GM23248 (cell line): ENCODE results near the gene ASB2.

ENCODE experiments used
- EZH2 ChIP-seq: fragments of 200-600 bp; sonication (generic); IDR thresholded peaks from 2 replicates; pipeline ENCODE4 v1.6.1; 2018; ENCODE audit warnings: antibody characterized with exemption, mild to moderate bottlenecking; ENCODE audit not compliant: insufficient read depth, poor library complexity, severe bottlenecking
- EZH2phosphoT487 ChIP-seq: fragments of 200-600 bp; sonication (generic); IDR thresholded peaks from 2 replicates; pipeline ENCODE4 v1.6.1; 2018; ENCODE audit warnings: antibody characterized with exemption, moderate library complexity, mild to moderate bottlenecking, low read depth; ENCODE audit not compliant: insufficient read depth

GRCh38 chr14:94008234-94008633 is 31.9 kb upstream of the ASB2 start:
- TF ChIP-seq EZH2phosphoT487: no peak
- TF ChIP-seq EZH2: no peak
